Gastroesophageal sphincter (tissue), 4 donors: Measurements from ENCODE around the gene ATRIP. TPM values are rescaled to one million over a fixed set of nuclear protein-coding genes. Genes with fewer than 3 reads are reported as not detected.

Experiments used
- ATAC-seq: fragments of 150-250 bp; one replicate; pipeline ENCODE4 v1.9.1; 2016; ENCODE audit warnings: mild to moderate bottlenecking, moderate library complexity
- H3K27ac ChIP-seq, 4 donors: fragments of 200-600 bp; sonication (generic) in 3 of 4; 1 replicate in 3 of 4; 2 replicates in 1 of 4; pipeline ENCODE4 v1.5.1; 2016 to 2019
- H3K27me3 ChIP-seq: fragments of 200-600 bp; sonication (generic); one replicate; pipeline ENCODE4 v1.5.1; 2019
- H3K36me3 ChIP-seq, 2 donors: fragments of 200-600 bp; sonication (generic); one replicate each; pipeline ENCODE4 v1.5.1; 2019; ENCODE audit warnings: control low read depth in 1 of 2
- H3K4me1 ChIP-seq, 3 donors: fragments of 200-600 bp; sonication (generic); 1 replicate in 2 of 3; 2 replicates in 1 of 3; pipeline ENCODE4 v1.5.1; 2016 to 2019; ENCODE audit warnings: control low read depth in 2 of 3
- H3K4me3 ChIP-seq, 2 donors: fragments of 200-600 bp; sonication (generic); one replicate each; pipeline ENCODE4 v1.5.1; 2019; ENCODE audit warnings: mild to moderate bottlenecking in 1 of 2, moderate library complexity in 1 of 2
- H3K9me3 ChIP-seq, 3 donors: fragments of 200-600 bp; sonication (generic); one replicate each; pipeline ENCODE4 v1.5.1; 2017 to 2019; ENCODE audit warnings: control low read depth in 2 of 3
- EP300 ChIP-seq: sonication (generic); formaldehyde crosslinking; IDR thresholded peaks from one replicate; pipeline ENCODE4 v1.6.1; 2017; ENCODE audit warnings: antibody characterized with exemption, mild to moderate bottlenecking
- POLR2A ChIP-seq, 2 donors: fragments of 450-650 bp; IDR thresholded peaks; one replicate each; pipeline ENCODE4 v1.6.1; 2017; ENCODE audit warnings: antibody characterized with exemption in 2 of 2, mild to moderate bottlenecking in 2 of 2, moderate library complexity in 1 of 2
- POLR2AphosphoS5 ChIP-seq: sonication (generic); formaldehyde crosslinking; IDR thresholded peaks from one replicate; pipeline ENCODE4 v1.6.1; 2017; ENCODE audit warnings: antibody characterized with exemption
- WGBS, 2 donors: methylation state at CpG; one replicate each; pipeline ENCODE4 v1.1.5; 2018; ENCODE audit warnings: low coverage in 1 of 2; 5-methylcytosine and 5-hydroxymethylcytosine counted together
- total RNA-seq, 4 donors: library from RNA; depleted of rRNA; stranded (reverse); fragments of >200 nt; gene quantifications; one replicate each; pipeline ENCODE4 v1.1.0, GENCODE V29; 2016
- TF ChIP-seq, protein P1 (sequence below), 4 experiments: fragments of 200-600 bp in 2 of 4; fragments of 450-650 bp in 2 of 4; sonication (generic) in 1 of 4; IDR thresholded peaks; one replicate each; pipeline ENCODE4 v1.5.1; 2017 to 2019; ENCODE audit warnings: antibody characterized with exemption in 4 of 4, mild to moderate bottlenecking in 2 of 4, moderate library complexity in 2 of 4

Gene ATRIP
- total RNA-seq, 4 donors from 2014 or later: 3.0 to 6.8 (median 5.2) TPM

DNA sequence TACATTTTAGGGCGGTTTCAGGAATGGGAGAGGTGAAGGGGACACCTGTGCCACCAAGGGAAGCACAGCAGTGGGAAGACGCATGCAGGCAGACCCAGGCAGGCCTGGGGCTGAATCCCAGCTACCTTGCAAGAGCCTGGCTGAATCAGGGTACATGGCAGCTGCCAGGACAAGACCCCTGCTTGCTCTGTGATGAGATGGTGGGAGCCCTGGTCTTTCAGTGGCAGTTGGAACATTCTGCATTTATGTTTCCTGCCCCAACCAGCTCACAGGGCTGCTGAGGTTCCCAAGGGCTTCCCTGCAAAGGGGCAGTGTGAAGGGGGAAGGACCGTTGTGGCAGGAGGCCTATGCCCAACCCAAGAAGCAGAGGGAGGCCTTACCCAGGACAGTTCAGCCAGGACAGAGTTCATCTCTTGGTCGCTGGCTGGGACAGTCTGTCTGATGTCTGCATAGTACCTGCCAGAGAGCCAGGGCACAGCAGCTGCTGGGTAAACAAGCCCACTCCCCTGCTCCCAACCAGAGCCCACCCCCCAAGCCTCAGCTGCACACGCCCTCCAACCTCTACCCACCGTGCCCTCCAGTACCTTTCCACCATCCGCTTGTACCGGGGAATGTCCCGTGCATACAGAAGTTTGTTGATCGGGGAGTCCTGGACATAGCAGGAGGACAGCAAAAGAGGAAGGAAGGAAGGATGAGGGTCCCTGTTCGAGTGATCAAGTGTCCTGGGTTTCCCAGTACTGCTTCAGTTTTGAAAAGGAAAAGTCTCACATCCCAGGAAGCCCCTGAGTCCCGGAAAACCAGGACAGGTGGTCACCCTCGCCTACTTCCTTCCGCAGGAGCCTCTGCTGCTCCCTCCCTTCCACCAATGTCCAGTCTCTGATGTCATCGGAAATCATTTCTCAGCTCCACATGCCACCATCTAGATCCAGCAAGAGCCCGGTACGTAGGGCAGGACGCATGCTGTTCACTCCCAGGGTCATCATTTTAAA is 39.8 kb upstream of the ATRIP start:
- TF ChIP-seq POLR2AphosphoS5: no peak
- TF ChIP-seq, protein P1, sequence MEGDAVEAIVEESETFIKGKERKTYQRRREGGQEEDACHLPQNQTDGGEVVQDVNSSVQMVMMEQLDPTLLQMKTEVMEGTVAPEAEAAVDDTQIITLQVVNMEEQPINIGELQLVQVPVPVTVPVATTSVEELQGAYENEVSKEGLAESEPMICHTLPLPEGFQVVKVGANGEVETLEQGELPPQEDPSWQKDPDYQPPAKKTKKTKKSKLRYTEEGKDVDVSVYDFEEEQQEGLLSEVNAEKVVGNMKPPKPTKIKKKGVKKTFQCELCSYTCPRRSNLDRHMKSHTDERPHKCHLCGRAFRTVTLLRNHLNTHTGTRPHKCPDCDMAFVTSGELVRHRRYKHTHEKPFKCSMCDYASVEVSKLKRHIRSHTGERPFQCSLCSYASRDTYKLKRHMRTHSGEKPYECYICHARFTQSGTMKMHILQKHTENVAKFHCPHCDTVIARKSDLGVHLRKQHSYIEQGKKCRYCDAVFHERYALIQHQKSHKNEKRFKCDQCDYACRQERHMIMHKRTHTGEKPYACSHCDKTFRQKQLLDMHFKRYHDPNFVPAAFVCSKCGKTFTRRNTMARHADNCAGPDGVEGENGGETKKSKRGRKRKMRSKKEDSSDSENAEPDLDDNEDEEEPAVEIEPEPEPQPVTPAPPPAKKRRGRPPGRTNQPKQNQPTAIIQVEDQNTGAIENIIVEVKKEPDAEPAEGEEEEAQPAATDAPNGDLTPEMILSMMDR (IDR thresholded peaks at IDR 0.05): no peak
- no peak for TF ChIP-seq POLR2A (IDR thresholded peaks at IDR 0.05)
- TF ChIP-seq EP300: no peak
- H3K9me3 ChIP-seq: no peaks in the 10 kb centered on the region
- WGBS, 2 donors: 67 to 82% methylated on average over 5 to 10 of the region's 18 CpGs
- H3K36me3 ChIP-seq: peaks cover 0 to 87% of the 10 kb centered on the region in 2 donors
- H3K4me3 ChIP-seq: no peak overlapping the region
- H3K27ac ChIP-seq: peak overlapping the region in 3 of 4 donors; percentile 92 to 97 (median 93)
- peaks cover 3 to 35% (median 7%) of the 10 kb centered on the region in 3 donors for H3K4me1 ChIP-seq
- no peak for ATAC-seq
- no peaks in the 10 kb centered on the region for H3K27me3 ChIP-seq

DNA sequence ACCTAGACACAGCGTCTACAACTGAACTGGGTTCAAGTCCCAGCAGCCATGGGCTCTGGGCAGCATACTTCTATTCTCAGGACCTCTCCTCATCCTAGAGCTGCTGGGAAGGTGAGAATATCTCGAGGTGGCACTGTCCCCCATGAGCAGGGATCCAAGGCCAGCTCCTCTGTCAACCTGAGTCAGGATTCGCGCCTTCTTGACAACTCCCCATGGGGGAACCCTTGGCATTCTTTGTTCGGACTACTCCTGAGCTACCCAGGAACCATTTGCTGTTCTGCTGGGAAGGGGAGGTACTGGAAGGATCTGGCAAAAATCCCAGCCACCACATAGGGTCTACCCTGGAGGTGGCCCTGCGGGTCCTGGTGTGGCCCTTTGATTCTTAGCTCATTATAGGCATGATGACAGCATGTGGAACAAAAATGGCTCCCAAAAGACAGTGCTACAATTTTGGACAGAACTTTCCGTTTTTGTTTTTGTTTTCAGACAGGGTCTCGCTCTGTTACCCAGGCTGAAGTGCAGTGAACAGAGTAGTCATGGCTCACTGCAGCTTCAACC is 38.9 kb upstream of the ATRIP start:
- Histone ChIP-seq H3K27me3 (no peaks in the 10 kb centered on the region), H3K36me3 (peaks cover 0 to 96% of the 10 kb centered on the region in 2 donors), H3K4me3 (no peak overlapping the region), H3K4me1 (peaks cover under 1 to 26% (median 1%) of the 10 kb centered on the region in 3 donors), H3K9me3 (no peaks in the 10 kb centered on the region), H3K27ac (peak overlapping the region in 3 of 4 donors; percentile 45 to 93 (median 92))
- no peak for ATAC-seq
- 57 to 83% methylated on average over 1 of the region's 8 CpGs for WGBS, 2 donors
- TF ChIP-seq, protein P1 (IDR thresholded peaks at IDR 0.05): no peak
- TF ChIP-seq EP300: no peak
- TF ChIP-seq POLR2AphosphoS5: no peak
- TF ChIP-seq POLR2A (IDR thresholded peaks at IDR 0.05): no peak

DNA sequence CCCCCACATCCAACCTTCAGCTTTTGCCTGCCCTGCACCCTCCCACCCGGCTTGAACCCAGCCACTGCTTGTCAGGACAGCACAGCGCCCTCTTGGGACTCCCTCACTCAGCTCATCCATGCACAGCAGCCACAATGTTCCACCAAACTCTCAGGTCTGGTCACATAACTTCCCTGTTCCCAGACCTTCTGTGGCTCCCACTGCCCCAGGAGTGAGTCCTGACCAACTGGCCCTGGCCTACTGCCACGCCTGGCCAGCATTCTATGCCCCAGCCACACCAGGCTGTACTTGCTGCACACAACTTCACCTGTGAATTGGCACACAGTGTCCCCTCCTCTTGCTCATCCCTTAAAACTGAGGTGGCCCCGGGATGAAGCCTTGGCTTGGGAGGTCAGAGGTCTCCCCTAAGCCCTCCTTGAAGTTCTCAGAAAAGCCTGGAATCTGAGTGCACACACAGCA is 37.7 kb upstream of the ATRIP start:
- Histone ChIP-seq H3K4me3 (no peak overlapping the region), H3K9me3 (no peaks in the 10 kb centered on the region), H3K4me1 (peaks cover 0 to 26% (median 0%) of the 10 kb centered on the region in 3 donors), H3K36me3 (peaks cover 0 to 100% of the 10 kb centered on the region in 2 donors), H3K27ac (peak overlapping the region in 3 of 4 donors; percentile 45 to 93 (median 92)), H3K27me3 (no peaks in the 10 kb centered on the region)
- ATAC-seq: no peak
- no peak for TF ChIP-seq POLR2AphosphoS5
- no peak for TF ChIP-seq POLR2A (IDR thresholded peaks at IDR 0.05)
- no peak for TF ChIP-seq EP300
- TF ChIP-seq, protein P1 (IDR thresholded peaks at IDR 0.05): no peak
- WGBS, 2 donors: no CpG with 5 or more reads among the region's 4 CpGs

DNA sequence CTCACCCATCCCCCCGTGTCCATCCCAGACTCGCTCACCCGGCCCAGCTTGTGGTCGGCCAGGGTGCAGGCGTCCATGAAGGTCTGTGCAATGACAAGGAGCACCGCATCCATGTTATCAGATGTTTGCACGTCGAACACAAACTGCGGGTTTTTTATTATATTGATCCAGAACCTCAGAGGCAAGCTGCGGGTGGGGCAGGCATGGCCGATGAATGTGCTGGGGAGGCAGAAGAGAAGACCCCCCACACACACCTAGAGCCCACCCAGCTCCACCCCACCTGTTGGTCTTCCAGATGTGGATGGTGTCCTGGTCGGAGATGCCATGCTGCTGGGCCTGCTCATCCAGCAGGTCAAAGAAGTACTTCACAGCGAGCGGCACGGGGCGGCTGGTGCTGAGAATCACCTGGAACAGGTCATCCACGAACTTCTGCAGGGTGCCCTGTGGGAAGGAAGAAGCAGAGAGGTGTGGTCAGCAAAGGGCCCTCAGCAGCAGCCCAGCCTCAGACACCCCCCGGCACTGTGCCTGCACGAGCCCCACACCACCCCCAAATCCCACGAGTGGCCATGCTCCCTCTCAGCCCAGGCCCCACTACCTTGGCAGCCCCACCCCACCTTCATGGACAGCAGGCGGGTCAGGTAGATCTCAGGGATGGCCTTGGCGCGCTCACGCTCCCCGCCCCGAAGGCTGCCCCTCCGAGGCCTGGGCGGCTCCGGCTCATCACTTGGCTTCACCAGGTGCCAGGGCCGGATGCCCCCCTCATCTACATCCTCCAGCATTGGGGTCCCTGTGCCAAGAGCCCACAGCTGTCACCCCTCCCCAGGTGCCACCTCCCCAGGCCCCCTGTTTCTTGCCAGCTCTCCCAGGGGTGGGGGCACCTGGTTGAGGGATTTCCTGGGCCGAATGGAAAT is 37.0 kb upstream of the ATRIP start:
- ATAC-seq: no peak
- no peaks in the 10 kb centered on the region for H3K9me3 ChIP-seq
- TF ChIP-seq POLR2A (IDR thresholded peaks at IDR 0.05) (no peak), EP300 (no peak)
- H3K36me3 ChIP-seq: peaks cover 0 to 100% of the 10 kb centered on the region in 2 donors
- peak overlapping the region in 3 of 4 donors; percentile 2 to 93 (median 92) for H3K27ac ChIP-seq
- H3K4me3 ChIP-seq: no peak overlapping the region
- WGBS, 2 donors: 75 to 94% methylated on average over 2 to 5 of the region's 31 CpGs
- H3K4me1 ChIP-seq: peaks cover 0 to 32% (median 0%) of the 10 kb centered on the region in 3 donors
- H3K27me3 ChIP-seq: no peaks in the 10 kb centered on the region
